Ascending aorta (tissue), 2 donors: ENCODE results near the gene TMIE. TPM values are rescaled to one million over a fixed set of nuclear protein-coding genes. Genes with fewer than 3 reads are reported as not detected.

Source experiments
- DNase-seq, 2 donors: peaks; one replicate each; pipeline ENCODE4 v3.0.0-alpha.2; 2019; ENCODE audit warnings: low spot score in 2 of 2
- H3K27ac ChIP-seq, 2 donors: fragments of 200-600 bp; sonication (generic); one replicate each; pipeline ENCODE4 v1.5.1; 2016 to 2017; ENCODE audit warnings: mild to moderate bottlenecking in 1 of 2
- H3K27me3 ChIP-seq: fragments of 200-600 bp; sonication (generic); one replicate; pipeline ENCODE4 v1.5.1; 2017
- H3K36me3 ChIP-seq, 2 donors: fragments of 200-600 bp; sonication (generic); one replicate each; pipeline ENCODE4 v1.5.1; 2016
- H3K4me1 ChIP-seq, 2 donors: fragments of 200-600 bp; sonication (generic); one replicate each; pipeline ENCODE4 v1.5.1; 2016 to 2017; ENCODE audit warnings: mild to moderate bottlenecking in 1 of 2
- H3K4me3 ChIP-seq, 2 donors: fragments of 200-600 bp; sonication (generic); one replicate each; pipeline ENCODE4 v1.5.1; 2016 to 2017; ENCODE audit warnings: mild to moderate bottlenecking in 1 of 2
- H3K9me3 ChIP-seq, 2 donors: fragments of 200-600 bp; sonication (generic); one replicate each; pipeline ENCODE4 v1.5.1; 2016
- CTCF ChIP-seq, 3 experiments: fragments of 200-600 bp in 2 of 3; fragments of 450-650 bp in 1 of 3; sonication (generic) in 2 of 3; IDR thresholded peaks; one replicate each; pipeline ENCODE4 v1.5.1; 2016 to 2019; ENCODE audit warnings: antibody characterized with exemption in 3 of 3, mild to moderate bottlenecking in 1 of 3, moderate library complexity in 1 of 3
- intact Hi-C: fragments of 100-400 bp; cut with DNase I; formaldehyde crosslinking; loops from one replicate; pipeline ENCODE4 v1.15.1; 2023
- total RNA-seq: library from RNA; depleted of rRNA; stranded (reverse); fragments of >200 nt; gene quantifications from one replicate; pipeline ENCODE4 v1.1.0, GENCODE V29; 2016

Gene TMIE
- total RNA-seq, 1 donor from 2014 or later, result 8.5 TPM

- no peak for DNase-seq
- Histone ChIP-seq H3K4me3 (no peak overlapping the region), H3K4me1 (no peaks in the 10 kb centered on the region), H3K27ac (no peak overlapping the region), H3K27me3 (no peaks in the 10 kb centered on the region), H3K36me3 (no peaks in the 10 kb centered on the region), H3K9me3 (no peaks in the 10 kb centered on the region)
- intact Hi-C loops, result loop anchor here (5.0 kb wide), 1 partner anchor 288 kb away; no protein-coding TSS in a partner anchor
- no peak for TF ChIP-seq CTCF (IDR thresholded peaks at IDR 0.05)
These were observed 8.5 kb downstream of the TMIE start for GRCh38 chr3:46709721-46710120.

- no peak for TF ChIP-seq CTCF (IDR thresholded peaks at IDR 0.05)
- no peaks in the 10 kb centered on the region for H3K27me3 ChIP-seq
- no peaks in the 10 kb centered on the region for H3K4me1 ChIP-seq
- no peak overlapping the region for H3K4me3 ChIP-seq
- H3K27ac ChIP-seq, result no peak overlapping the region
- no peaks in the 10 kb centered on the region for H3K36me3 ChIP-seq
- peak in 1 of 2 donors; percentile 50 for DNase-seq
- no peaks in the 10 kb centered on the region for H3K9me3 ChIP-seq
- intact Hi-C loops, result no loop called here
These were observed 9.0 kb downstream of the TMIE start for GRCh38 chr3:46710229-46710628.

GRCh38 chr3:46710671-46711295, 9.6 kb downstream of the TMIE start:
- DNase-seq, result peak in 1 of 2 donors; percentile 33
- intact Hi-C loops, result no loop called here
- H3K4me1 ChIP-seq, result no peaks in the 10 kb centered on the region
- no peak overlapping the region for H3K4me3 ChIP-seq
- H3K9me3 ChIP-seq, result no peaks in the 10 kb centered on the region
- H3K27ac ChIP-seq, result no peak overlapping the region
- no peak for TF ChIP-seq CTCF (IDR thresholded peaks at IDR 0.05)
- no peaks in the 10 kb centered on the region for H3K36me3 ChIP-seq
- H3K27me3 ChIP-seq, result no peaks in the 10 kb centered on the region

- no peak for TF ChIP-seq CTCF (IDR thresholded peaks at IDR 0.05)
- intact Hi-C loops, result no loop called here
- Histone ChIP-seq H3K4me1 (no peaks in the 10 kb centered on the region), H3K4me3 (no peak overlapping the region), H3K27ac (no peak overlapping the region), H3K27me3 (no peaks in the 10 kb centered on the region), H3K36me3 (no peaks in the 10 kb centered on the region), H3K9me3 (no peaks in the 10 kb centered on the region)
- peak in 1 of 2 donors; percentile 31 for DNase-seq
These were observed 10.1 kb downstream of the TMIE start for GRCh38 chr3:46711305-46711704.

GRCh38 chr3:46711760-46712159, 10.6 kb downstream of the TMIE start:
- Histone ChIP-seq H3K36me3 (no peaks in the 10 kb centered on the region), H3K4me3 (no peak overlapping the region), H3K27me3 (no peaks in the 10 kb centered on the region), H3K4me1 (no peaks in the 10 kb centered on the region), H3K9me3 (no peaks in the 10 kb centered on the region), H3K27ac (no peak overlapping the region)
- TF ChIP-seq CTCF (IDR thresholded peaks at IDR 0.05), result no peak
- intact Hi-C loops, result no loop called here
- peak in 1 of 2 donors; percentile 43 for DNase-seq
